ENCODE measurements around the gene CD68.

GRCh38 chr17:7550344-7550743, 29.1 kb upstream of the CD68 start:
- no peak for TF ChIP-seq CTCF (IDR thresholded peaks at IDR 0.05)
- no peak for TF ChIP-seq POLR2A (IDR thresholded peaks at IDR 0.05)
